GM19043 (cell line): ENCODE measurements around the gene TSPAN8.
"Not testable (repeated sequence)": the region's sequence is repeated elsewhere in the genome, so short reads cannot be mapped to it uniquely, and the experiment has no call there.

Source experiments
- ATAC-seq: cut with Tn5 transposase; IDR thresholded peaks from one replicate; pipeline ENCODE4 v1.9.1; 2021; ENCODE audit warnings: low read depth; ENCODE audit not compliant: unreplicated experiment

TSPAN8 gene

DNA sequence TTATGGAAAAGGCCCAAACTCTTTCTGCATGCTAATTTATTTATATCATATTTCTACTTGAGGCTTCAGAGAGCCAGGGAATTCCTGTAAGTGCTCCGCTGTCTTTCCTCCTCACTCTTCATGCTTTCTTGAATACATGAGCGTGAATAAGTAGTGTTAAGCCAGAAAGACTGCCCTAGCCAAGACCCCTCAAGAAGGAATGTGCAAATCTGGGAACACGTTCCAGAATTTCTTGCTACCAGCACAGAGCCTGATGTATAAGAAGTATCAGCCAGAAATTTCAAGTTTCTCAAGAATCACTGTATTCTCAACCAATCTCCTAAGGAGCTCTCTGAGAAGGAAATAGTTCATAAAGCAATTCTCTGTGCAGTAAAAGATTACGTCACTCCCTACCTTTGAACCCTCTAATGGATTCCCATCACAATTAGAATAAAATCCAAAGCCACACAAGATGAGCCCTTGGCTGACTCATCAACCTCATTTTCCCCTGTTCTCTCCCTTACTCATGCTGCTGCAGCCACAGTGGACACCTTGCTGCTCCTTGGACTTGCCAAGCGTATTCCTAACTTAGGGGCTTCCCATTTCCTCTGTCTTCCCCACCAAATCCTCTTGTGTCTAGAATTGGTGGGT, 6.9 kb upstream of the TSPAN8 start:
- ATAC-seq, result no peak

GRCh38 chr12:71164166-71164565, 6.4 kb upstream of the TSPAN8 start:
- no peak for ATAC-seq

DNA sequence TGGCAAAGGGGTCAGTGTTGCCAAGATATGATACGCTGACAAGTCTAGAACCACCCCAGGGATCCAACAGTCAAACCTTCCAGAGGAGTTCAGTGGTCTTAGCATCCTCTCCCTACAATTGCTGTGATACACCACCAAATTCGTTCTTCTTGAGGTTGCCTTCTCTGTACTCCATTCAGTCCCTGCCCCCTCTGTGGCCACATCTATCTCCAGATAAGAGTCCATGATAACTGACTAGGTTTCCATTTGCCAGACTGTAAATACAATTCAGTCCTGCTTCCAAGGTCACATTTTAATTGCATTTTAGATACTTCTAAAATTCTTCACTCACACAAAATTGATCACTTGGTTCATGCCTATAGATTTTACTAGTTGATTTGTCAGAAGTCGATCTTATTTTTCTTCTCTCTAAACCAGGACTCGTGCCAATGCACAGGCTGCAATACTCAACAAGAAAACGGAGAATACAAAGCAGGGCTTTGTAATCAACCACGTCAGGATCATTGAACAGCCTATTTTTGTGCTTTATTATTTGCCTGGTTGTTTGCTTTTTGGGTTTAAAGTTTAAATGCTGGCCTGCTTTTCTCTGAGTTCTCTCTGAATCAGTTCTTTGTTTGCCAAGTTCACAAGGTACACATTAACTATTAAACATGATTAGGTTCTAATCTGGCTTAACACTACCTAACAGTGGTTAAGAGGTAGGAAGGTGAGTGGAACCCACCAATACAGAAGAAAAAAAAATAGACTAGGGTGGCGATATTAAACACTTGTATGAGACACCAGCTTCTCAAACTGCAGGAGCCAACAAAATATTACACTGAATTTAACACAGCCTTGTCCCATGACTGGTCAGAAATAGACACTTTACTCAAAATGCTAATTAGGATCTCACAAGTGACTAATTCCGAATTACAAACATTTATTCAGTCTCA, 5.3 kb upstream of the TSPAN8 start:
- no peak for ATAC-seq

- ATAC-seq, result no peak
Observed at GRCh38 chr12:71161591-71161990, 3.8 kb upstream of the TSPAN8 start.

DNA sequence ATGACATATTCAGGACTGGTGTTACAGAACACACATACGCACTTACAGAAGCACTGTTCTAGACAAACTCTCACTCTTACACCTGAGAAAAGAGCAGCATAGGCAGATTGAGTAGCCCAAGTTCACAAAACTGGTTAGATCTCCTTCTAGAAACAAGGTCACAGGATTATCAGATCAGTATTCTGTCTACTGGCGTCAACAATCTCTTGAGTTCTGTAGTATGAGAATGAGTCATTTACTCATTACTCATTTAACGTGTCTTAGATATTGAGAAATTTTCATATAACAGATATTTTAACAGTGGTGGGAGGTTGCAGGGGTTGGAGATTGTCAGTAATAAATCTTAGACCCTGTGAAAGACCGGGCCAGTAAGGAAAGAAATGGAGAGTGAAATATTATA, 2.8 kb upstream of the TSPAN8 start:
- no peak for ATAC-seq

DNA sequence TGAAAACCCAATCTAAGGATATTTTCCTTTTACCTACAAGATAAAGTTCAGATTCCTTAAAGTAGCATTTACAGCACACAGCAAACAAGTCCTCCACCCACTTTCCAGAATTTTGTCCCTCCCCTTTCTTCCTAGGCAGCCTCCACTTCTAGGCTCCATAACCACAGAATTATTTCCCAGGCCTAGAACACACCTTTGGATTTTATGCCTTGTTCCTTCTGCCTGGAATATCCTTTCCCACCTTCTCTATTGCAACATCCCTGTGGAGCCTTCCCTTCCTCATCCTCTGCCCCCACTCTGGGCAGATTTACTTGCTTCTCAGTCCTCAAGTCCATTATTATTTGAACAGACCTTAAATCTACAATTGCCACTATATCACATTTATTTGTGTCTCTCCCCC, 2.1 kb upstream of the TSPAN8 start:
- no peak for ATAC-seq

DNA sequence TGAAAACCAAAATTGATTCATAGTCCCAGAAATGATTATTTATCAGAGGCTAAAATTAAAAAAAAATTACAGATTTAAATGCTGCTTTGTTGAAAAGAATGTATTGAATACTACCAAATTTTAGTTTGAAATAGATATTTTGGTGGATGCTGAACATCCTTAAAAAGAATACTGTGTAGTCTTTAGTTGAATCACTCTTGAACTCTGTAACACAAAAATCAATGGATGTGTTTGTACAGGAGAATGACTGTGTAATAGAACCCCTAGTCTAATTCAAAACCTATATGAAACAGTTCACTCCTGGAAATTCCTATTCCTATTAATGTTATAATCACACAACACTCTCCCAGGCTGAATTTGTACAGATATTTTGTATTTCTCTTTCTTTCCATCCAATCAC, 1.5 kb upstream of the TSPAN8 start:
- ATAC-seq, result no peak

GRCh38 chr12:71158361-71158882, 623 bp upstream of the TSPAN8 start:
- ATAC-seq, result no peak

GRCh38 chr12:71155225-71155624, 2.6 kb downstream of the TSPAN8 start:
- ATAC-seq, result no peak

DNA sequence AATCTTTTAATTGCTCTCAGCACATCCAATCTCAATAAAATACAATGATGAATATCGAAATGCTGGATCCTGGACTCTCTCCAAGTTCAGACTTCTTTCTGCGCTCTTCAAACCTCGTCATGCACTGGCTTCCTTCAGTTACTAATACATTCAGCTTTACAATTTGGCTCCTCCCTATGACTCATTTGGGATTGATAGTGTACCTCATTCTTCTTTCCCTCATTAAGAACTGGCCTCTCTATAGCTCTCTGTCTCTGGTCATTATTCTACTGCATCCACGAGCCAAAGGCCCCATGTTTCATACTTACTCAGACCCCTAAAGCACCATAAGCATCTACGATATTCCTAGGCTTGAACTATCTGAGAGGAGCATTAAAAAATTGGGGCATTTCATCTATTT, 4.9 kb downstream of the TSPAN8 start:
- no peak for ATAC-seq

DNA sequence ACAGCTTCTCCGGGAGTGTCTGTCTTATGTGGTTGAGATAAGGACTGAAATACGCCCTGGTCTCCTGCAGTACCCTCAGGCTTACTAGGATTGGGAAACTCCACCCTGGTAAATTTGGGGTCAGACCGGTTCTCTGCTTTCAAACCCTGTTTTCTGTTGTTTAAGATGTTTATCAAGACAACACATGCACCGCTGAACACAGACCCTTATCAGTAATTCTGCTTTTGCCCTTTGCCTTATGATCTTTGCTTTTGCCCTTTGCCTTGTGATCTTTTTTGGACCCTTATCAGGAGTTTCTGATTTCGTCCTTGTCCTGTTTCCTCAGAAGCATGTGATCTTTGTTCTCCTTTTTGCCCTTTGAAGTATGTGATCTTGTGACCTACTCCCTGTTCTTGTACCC, 7.8 kb downstream of the TSPAN8 start:
- ATAC-seq, result not testable (repeated sequence)

DNA sequence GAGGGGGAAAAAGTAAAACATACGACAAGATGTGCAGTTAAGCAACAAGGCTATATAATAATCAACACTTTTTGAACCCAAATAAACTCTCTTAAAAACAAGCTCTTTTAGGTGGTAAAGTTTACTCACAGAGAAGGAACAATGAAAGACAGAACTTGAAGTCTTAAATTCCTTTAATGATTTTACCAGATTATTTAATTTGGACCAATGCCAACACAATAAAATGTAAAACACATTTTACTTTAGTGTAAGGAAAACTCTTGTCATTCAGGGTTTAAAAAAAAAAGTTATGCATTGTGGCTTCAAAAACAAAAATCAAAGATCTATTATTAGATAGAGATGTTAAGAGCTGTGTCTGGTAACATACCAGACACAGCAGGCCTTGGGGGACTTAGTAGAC, 13.1 kb downstream of the TSPAN8 start:
- no peak for ATAC-seq

GRCh38 chr12:71142956-71143355, 14.8 kb downstream of the TSPAN8 start:
- ATAC-seq, result no peak

DNA sequence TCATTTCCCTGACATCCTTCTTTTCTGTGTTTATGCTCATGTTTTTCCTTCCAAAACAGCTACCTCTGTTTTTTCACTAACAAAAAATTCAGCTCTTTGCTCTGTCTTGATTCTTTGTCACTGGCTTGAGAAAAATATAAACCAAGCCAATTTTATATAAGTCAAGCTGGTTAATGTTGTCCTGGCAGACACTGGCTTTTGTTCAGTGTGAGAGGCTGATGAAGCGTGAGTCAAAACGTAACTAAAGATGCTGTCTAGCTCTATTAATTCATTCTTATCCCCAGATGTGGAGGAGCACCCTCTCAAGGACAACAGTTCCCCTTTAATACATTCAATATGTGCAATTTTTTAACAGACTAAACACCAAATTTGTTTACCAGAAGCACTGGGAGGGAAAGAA, 15.8 kb downstream of the TSPAN8 start:
- no peak for ATAC-seq

- no peak for ATAC-seq
Observed at GRCh38 chr12:71141378-71141926, 16.3 kb downstream of the TSPAN8 start.

DNA sequence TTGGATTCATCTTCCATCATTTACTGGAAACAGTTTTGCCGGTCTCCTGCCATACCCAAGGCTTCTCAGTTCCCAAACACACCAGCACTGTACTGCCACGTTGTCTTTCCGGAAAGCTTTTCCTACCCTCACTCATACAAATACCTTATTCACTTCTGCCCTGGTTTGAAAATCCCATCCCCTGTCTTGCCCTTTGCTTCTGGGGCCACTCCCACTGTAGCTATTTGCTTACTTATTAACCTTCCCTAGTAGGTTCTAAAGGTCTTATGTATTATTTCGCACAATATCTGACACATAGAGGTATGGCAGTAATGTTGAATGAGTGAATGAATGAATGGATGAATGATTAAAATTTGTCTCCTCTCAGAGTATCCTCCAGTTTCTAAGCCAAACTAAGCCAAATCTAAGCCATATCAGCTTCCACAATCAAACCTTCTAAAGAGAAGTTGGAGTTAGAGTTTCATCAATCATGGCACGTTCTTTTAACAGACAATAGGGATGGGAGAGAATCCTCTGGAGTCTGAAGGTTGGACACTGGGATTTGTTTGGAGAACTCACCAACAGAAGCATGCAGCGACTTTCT, 18.6 kb downstream of the TSPAN8 start:
- no peak for ATAC-seq

DNA sequence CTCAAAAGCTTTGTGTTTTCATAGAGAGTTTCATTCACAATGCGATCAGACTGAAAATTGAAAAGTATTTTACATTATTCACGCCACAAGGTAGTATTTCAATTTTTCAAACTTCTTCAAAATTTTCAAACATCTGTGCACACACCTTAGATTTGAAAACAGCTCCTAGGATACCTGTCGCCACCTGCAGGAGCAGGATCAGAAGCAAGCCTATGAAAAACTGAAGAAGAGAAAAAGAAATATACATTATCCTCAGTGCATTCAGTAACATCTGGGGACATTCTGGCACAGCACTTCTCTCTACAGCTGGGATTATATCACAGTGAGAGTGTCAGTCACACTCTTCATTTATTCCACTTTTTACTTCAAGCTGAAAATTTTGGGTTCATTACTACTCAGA, 19.8 kb downstream of the TSPAN8 start:
- no peak for ATAC-seq

GRCh38 chr12:71135812-71136176, 22.0 kb downstream of the TSPAN8 start:
- no peak for ATAC-seq

DNA sequence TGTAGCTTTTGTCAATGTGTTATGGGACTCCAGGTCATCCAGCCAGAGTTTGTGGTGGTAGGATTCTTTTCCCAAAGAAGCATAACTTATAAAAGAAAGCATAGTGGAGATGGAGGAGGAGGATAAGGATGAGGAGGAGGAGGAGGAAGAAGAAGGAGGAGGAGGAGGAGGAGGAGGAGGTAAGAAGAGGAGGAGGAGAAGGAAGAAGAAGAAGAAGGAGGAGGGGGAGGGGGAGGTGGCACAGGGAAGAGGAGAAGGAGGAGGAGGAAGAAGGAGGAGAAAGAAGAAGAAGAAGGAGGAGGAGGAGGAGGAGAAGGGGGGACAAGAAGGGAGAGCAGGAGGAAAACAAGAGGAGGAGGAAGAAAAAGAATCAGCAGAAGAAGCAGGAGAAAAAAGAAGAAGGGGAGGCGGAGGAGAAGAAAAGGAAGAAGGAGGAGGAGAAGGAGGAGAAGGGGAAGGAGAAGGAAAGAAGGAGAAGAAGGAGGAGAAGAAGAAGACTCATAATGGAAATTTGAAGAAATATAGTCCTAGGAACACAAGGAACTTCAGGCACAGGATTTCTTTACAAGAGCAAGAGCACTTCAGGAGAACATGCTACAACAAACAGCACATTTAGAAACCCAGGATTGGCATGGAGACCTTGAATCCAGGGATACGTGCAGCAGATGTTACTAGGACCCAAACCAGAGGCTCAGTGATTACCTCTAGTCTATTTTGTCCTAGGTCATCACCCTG, 22.6 kb downstream of the TSPAN8 start:
- no peak for ATAC-seq

GRCh38 chr12:71134405-71134804, 23.4 kb downstream of the TSPAN8 start:
- ATAC-seq, result no peak
